Left ventricle myocardium superior (tissue), 1 donor: ENCODE results near the gene BIN1. TPM values are rescaled to one million over a fixed set of nuclear protein-coding genes. Genes with fewer than 3 reads are reported as not detected.
"Not testable (repeated sequence)": the region's sequence is repeated elsewhere in the genome, so short reads cannot be mapped to it uniquely, and the experiment has no call there.

Experiments
- ATAC-seq: fragments of 200-7000 bp; cut with Tn5 transposase; one replicate; pipeline ENCODE4 v1.9.1; 2020; ENCODE audit warnings: mild to moderate bottlenecking, moderate library complexity
- DNase-seq: peaks from one replicate; pipeline ENCODE4 v3.0.0-alpha.2; 2020
- intact Hi-C: fragments of 100-400 bp; cut with micrococcal nuclease; formaldehyde crosslinking; loops from one replicate; pipeline ENCODE4 v1.11.0; 2022
- total RNA-seq: library from RNA; stranded (reverse); fragmentation: NEBNext Ultra II Directional; extraction: Animal tissue kit (Norgen Biotek cat#: 25700); gene quantifications from one replicate; pipeline ENCODE4 v1.2.1, GENCODE V29; 2021
- donor health status: DM: no; HTN: yes; CAD: no; lungs with severe emphysema.

BIN1 gene
- total RNA-seq, 1 donor from 2014 or later: 15.0 TPM

DNA sequence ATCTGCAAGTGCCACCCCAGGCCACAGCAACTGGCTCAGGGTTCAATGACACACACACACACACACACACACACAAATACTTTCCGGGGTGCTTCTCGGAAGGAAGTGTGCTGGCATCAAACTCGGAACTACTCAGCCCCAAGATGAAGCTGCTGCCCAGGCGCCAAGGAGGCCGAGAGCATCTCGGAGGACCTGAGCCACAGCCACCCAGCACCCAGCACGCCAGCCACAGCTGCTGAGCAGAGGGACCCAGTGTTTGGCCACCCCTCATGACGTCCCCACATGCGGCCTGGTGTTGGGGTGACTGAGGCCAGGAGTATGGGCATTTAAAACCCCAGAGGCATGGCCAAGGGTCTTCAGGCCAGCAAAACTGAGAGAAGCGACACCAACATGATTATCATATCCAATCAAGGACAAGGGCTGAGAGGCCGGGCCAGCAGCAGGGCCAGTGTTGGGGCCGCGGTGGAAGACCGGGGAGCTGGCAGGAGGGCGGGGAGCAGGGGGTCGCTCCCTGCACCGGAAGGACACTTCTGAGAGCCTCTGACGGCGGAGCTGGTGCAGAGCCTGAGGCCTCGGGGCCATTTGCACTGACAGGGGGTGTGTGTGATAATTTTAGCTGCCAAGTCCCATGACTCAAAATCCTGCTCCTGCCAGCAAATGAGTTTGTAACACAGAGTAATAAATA, 61.8 kb downstream of the BIN1 start:
- ATAC-seq (no peak), DNase-seq (peak; percentile 26)
- intact Hi-C loops: no loop called here

GRCh38 chr2:127044165-127044718, 62.7 kb downstream of the BIN1 start:
- ATAC-seq: no peak
- intact Hi-C loops: no loop called here

DNA sequence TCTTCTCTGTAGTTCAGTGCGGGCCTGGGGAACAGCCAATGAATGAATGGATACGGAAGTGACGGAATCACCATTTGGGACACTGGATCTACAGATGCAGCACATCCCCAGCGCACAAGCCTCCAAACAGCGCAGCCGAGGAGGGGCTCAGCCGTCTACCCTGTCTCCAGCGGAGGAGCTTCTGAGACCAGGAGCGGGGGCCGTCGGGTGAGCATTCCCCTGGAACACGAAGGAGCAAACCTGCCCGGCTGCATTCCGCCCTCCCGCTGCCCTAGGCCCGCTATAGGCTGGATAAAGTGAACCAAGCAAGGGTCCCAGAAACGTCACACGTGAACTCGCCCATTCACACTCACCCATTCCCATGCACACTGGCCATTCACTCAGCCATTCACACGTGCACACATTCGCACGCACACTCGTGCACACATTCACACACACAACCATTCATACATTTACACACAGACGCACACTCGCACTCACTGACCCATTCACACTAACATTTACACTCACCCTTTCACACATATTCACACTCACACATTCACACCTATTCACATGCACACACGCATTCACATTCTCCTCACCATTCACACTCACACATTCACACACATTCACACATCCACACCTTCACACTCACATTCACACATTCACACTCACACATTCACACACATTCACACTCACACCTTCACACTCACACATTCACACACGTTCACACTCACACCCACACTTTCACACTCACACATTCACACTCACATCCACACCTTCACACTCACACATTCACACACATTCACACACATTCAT, 63.4 kb downstream of the BIN1 start:
- ATAC-seq (no peak), DNase-seq (no peak)
- intact Hi-C loops: no loop called here

More at GRCh38 chr2:127044165-127044718, 62.7 kb downstream of the BIN1 start:
- no peak for DNase-seq

DNA sequence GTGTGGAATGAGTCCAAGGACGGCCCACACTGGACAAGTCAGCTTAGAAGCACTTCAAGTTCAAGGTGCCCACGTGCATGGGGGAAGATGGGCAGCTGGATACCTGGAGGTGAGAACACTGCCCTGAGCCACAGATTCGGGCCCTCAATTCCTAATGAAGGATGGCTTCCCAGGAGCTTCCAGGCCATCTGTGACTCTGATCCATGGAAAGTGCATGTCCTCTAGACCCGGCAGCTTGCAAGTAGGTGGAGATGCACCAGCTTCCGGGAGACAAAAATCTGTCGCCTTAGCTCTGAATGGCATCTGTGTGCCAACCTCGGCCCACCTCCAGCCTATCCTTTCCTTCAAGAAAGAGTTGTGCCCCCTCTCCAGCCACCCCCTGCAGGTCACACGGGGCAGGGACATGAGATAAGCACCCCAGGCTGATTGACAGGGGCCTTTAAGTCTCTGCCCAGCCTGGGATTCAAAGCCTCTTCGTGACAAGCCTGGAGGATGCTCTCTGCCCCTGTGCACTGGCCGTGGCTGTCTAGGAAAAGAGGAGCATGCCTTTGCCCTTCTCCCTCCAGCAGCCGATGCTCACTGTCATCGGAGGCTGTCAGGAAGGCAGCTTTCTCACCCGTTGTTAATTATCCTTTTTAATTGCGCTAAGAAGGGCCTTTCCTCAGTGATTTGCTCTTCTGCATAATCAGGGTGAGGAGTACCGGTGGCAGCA, 65.5 kb downstream of the BIN1 start:
- ATAC-seq: no peak

GRCh38 chr2:127040169-127040568, 66.8 kb downstream of the BIN1 start:
- no peak for ATAC-seq
- DNase-seq: no peak
- intact Hi-C loops: no loop called here

More for the DNA sequence above, 65.5 kb downstream of the BIN1 start:
- DNase-seq: no peak
- intact Hi-C loops: no loop called here

DNA sequence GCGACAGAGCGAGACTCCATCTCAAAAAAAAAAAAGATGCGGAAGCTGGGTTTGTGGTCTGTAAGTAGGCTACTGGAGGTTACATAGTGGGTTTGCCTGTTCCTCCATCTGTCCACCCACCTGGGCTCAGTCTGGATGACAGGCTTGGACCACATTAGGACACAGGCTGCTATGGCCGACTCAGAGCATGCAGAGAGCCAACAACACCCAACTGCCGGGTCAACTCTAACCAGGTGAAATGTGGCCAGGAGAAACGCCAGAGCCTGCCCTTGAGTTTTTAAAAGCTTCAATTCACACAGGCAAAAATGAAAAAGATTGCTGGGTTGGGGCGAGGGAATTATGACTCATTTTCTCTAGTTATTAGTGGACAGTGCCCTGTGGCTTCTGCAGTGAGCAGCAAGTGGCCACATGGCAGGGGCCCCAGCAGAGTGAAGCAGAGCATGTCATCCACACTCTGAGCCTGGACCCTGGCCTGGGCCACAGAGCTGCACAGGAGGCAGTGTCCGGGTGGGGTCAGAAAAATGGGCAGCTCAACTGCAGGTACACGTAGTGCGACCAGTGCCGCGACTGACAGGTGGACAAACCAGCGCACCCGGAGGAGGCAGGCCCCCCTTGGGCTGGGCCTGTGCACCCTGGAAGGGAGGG, 67.4 kb downstream of the BIN1 start:
- ATAC-seq (no peak), DNase-seq (peak; percentile 22)
- intact Hi-C loops: no loop called here

- intact Hi-C loops: no loop called here
- no peak for DNase-seq
- no peak for ATAC-seq
Measured at GRCh38 chr2:127037476-127037875, 69.5 kb downstream of the BIN1 start.

DNA sequence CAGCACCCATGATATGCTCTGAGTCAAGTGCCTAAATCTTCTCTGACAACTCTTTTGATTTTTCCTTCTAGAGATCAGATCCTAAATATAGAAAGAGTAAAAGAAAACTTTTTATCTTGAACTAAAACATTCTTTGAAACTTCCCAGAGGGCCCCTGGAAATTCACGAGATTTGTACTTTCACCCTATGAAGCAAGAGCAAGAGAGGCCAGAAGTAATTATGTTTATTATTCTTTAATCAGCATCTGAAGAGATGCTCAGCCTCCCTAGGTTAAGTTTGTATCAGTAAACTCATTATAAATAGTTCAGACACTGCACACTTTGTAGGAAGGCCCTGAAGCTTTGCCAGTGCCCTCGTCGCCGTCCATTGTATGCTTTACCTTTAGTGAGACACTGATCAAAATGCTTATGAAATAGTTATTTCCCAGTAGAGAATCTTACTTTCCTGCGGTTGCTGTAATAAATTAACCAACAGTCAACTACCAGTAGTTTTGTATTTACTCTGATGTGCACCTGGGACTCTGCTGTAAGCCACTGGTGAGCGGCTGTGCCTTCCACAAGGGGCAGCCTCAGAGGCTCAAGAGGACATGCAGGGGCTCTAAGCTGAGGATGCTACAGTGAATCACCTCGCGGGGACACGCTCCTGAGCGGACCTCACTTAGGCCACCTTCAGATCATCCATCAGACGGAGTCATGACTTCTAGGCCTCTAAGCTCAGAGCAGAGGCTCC, 71.9 kb downstream of the BIN1 start:
- ATAC-seq (no peak), DNase-seq (no peak)
- intact Hi-C loops: no loop called here

DNA sequence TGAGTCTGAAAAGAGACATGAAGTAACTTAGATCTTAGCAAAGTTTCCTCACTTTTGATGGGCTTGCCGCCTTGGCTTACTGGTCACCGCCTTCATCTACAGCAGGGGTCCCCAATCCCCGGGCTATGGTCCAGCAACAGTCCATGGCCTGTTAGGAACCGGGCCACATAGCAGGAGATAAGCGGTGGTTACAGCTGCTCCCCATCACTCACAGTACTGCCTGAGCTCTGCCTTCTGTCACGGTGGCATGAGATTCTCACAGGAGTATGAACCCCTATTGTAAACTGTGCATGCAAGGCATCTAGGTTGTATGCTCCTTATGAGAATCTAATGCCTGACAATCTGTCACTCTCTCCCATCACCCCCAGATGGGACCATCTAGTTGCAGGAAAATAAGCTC, 72.9 kb downstream of the BIN1 start:
- no peak for ATAC-seq

DNA sequence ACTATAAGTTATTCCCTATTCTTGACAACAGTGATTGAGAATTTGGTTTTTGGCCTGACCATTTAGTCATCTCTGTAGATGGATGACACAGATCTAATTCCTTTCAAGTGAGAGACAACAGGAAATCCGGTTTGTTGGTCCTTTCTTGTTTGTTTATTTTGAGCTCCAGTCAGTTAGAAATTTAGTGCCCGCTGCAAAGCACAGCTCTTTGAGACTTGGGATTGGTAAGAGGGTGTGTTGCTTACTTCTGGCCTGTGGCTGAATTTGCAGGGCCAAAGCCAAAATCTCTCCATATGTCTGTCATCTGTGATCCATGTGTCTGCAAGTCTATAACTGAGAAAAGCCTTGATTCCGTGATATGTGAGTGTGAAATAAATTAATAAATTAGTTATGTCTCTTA, 74.3 kb downstream of the BIN1 start:
- DNase-seq (no peak), ATAC-seq (no peak)
- intact Hi-C loops: no loop called here

More for the DNA sequence above, 72.9 kb downstream of the BIN1 start:
- DNase-seq: no peak
- intact Hi-C loops: no loop called here

GRCh38 chr2:127029350-127030051, 77.5 kb downstream of the BIN1 start:
- intact Hi-C loops: no loop called here
- no peak for ATAC-seq
- DNase-seq: no peak

DNA sequence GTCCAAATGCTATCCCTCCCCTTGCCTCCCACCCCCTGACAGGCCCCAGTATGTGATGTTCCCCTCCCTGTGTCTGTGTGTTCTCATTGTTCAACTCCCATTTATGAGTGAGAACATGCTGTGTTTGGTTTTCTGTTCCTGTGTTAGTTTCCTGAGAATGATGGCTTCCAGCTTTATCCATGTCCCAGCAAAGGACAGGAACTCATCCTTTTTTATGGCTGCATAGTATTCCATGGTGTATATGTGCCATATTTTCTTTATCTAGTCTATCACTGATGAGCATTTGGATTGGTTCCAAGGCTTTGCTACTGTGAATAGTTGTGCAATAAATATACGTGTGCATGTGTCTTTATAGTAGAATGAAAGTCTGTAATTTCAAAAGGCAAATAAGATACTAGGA, 78.2 kb downstream of the BIN1 start:
- intact Hi-C loops, ATAC-seq, DNase-seq: not testable (repeated sequence)

DNA sequence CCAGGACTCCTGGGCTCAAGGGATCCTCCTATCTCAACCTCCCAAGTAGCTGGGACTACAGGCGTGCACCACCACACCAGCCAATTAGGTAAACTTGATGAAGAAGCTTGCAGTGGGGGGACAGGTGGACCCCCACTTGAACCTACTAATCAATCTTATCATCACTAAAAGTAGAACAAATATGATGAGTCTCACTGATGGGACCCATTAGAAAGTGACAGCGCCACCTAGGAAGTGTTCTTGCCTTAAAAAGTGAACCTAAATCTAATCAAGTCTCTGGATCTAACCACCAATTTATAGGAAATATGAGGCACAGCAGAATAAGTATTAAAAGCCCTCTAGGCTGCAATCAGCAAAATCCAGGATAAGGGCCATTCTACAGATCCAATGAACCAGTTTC, 79.2 kb downstream of the BIN1 start:
- ATAC-seq (no peak), DNase-seq (no peak)
- intact Hi-C loops: no loop called here

DNA sequence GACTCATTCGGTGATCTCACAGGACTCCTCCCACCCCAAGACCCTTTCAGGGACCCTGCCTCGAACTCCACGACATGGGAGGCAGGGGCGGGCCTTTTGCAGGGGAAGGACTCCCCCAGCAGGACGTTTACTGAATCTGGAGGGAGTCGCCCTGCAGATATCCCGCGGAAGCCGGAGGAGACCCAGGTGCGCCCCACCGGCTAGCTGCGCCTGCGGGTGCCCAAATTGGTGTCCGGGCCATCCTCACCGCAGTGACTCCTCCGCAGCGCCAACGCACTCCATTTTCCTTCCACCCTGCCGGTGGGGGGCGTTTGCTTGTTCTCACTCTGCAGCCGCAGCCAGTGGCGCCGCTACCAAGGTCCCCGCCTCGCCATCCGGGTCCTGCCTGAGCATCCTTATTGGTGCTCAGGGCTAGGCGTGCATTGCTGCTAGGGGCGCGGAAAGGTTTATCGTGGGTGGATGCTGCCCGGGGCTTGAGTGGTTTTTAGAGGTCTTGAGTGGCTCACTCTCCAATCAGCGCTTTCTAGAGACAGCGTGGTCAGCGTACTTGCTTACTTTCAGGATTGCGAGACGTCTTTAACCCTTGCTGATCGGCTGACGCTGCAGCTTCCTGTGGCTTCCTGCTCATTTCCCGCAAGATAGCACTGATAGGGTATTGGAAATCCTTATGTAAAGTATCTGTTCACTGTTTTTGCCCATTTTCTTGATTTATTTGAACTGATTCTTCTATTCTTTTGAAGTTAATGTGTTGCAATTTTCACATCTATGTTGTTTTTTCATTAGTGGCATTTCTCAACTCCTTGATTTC, 81.4 kb downstream of the BIN1 start:
- intact Hi-C loops: no loop called here

GRCh38 chr2:127024769-127025358, 82.1 kb downstream of the BIN1 start:
- ATAC-seq: peak; percentile 68
- no peak for DNase-seq
- intact Hi-C loops: no loop called here

More for the DNA sequence above, 81.4 kb downstream of the BIN1 start:
- ATAC-seq: peak; percentile 94
- peak; percentile 76 for DNase-seq

DNA sequence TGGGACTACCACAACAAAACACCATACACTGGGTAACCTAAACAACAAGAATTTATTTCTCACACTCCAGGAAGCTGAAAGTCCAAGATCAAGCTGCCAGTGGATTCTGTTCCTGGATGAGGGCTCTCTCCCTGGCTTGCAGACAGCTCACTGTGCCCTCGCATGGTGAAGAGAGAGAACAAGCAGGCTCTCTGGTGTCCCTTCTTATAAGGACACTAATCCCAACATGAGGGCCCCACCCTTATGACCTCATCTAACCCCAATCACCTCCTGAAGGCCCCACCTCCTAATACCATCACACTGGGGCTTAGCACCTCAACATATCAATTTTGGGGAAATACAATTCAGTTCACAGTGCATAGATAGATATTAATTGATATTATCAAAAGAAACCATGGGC, 83.5 kb downstream of the BIN1 start:
- no peak for DNase-seq
- ATAC-seq: no peak
- intact Hi-C loops: no loop called here

DNA sequence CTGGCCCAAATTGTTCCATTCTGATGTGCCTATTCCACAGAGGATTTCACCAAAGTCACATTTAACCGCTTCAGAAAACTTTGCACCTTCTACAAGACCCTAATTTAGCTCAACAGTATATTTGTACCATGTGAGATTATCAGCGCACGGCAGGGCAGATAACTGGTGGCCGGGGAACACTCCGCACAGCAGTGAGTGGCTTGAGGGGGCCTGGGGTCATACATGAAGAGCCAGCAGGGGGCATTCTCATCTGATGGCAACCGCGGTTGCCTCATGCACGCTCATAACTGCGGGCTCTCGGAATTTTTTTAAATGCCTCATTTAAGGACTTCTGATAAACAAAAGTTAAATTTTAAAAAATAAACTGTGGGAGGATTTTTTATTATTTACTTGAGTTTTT, 84.1 kb downstream of the BIN1 start:
- ATAC-seq (no peak), DNase-seq (no peak)
- intact Hi-C loops: no loop called here
